ENCODE measurements around the gene TMEM150A. TPM values are rescaled to one million over a fixed set of nuclear protein-coding genes. Genes with fewer than 3 reads are reported as not detected.

TMEM150A gene
- total and polyA plus RNA-seq, 2 of the 13 experiments (the other 11 are each of a cell fraction or from before 2014, with no cell fraction given): 30.1 to 70.4 TPM

DNA sequence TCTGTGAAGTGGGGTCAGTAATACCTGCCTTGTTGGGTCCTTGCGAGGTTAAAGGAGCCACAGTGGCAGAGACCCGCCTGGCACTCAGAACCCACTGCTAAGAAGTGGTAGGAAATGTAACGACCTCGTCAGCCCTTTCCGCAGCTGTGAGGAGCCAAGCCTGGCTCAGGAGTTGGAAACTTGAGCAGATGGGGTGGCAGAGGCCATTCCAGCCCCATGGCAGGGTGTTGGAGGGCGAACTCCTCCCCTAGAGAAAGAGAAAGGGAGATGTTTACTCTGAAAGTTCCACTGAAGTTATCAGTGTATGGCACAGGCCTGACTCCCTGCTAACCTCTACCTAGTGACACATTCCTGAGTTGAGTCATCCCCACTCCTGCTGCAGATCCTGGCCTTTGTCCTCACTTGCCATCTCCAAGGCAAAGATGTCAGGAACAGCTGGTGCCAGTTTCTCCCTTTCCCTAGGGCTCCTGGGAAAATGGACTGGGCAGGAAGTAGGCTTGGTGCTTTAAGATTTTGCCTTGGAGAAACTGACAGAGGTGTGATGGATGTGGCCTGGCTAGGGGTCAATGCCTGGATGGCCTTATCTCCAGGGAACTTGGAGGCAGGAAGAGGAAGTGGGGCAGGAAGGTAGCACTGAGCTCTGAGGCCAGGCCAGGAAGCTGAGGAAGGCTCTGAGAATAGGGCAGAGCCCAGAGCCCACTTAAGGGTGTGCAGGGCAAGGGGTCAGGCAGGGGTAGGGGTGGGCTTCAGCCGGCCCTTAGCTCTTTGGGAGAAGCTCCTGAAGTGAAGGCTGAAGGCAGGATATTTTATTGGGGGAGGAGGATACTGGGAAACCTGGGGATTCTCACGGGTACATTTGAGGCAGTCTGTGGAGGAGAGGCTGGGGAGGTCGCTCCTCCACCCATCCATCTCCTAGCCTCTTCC lies 17.4 kb downstream of the TMEM150A start (continued):
- TF ChIP-seq ZBTB40 (IDR thresholded peaks at IDR 0.05) (no peak), ZBTB40 (CRISPR knock-in tag; IDR thresholded peaks at IDR 0.05) (peak; percentile 29; the same call in 1 of the 2 replicates), ZNF614 (CRISPR knock-in tag; IDR thresholded peaks at IDR 0.05; ENCODE audit: borderline replicate concordance) (peak; percentile 94), ZNF577 (CRISPR knock-in tag; IDR thresholded peaks at IDR 0.05; ENCODE audit: borderline replicate concordance, low read depth) (no peak), MAF1 (CRISPR knock-in tag; IDR thresholded peaks at IDR 0.05; ENCODE audit: borderline replicate concordance) (no peak), ZNF749 (CRISPR knock-in tag; IDR thresholded peaks at IDR 0.05; ENCODE audit: borderline replicate concordance) (no peak; the same call in 1 of the 2 replicates), KDM6A (CRISPR knock-in tag; IDR thresholded peaks at IDR 0.05; ENCODE audit: low read depth) (0 out of 2 replicates have a peak, but pooled peaks have one; percentile 68), FOSL2 (CRISPR knock-in tag; IDR thresholded peaks at IDR 0.05) (peak; percentile 99)
- TF ChIP-seq, protein P1, sequence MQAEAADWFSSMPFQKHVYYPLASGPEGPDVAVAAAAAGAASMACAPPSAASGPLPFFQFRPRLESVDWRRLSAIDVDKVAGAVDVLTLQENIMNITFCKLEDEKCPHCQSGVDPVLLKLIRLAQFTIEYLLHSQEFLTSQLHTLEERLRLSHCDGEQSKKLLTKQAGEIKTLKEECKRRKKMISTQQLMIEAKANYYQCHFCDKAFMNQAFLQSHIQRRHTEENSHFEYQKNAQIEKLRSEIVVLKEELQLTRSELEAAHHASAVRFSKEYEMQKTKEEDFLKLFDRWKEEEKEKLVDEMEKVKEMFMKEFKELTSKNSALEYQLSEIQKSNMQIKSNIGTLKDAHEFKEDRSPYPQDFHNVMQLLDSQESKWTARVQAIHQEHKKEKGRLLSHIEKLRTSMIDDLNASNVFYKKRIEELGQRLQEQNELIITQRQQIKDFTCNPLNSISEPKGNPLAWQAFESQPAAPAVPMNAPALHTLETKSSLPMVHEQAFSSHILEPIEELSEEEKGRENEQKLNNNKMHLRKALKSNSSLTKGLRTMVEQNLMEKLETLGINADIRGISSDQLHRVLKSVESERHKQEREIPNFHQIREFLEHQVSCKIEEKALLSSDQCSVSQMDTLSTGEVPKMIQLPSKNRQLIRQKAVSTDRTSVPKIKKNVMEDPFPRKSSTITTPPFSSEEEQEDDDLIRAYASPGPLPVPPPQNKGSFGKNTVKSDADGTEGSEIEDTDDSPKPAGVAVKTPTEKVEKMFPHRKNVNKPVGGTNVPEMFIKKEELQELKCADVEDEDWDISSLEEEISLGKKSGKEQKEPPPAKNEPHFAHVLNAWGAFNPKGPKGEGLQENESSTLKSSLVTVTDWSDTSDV (CRISPR knock-in tag; IDR thresholded peaks at IDR 0.05): no peak
- TF ChIP-seq, protein P2, sequence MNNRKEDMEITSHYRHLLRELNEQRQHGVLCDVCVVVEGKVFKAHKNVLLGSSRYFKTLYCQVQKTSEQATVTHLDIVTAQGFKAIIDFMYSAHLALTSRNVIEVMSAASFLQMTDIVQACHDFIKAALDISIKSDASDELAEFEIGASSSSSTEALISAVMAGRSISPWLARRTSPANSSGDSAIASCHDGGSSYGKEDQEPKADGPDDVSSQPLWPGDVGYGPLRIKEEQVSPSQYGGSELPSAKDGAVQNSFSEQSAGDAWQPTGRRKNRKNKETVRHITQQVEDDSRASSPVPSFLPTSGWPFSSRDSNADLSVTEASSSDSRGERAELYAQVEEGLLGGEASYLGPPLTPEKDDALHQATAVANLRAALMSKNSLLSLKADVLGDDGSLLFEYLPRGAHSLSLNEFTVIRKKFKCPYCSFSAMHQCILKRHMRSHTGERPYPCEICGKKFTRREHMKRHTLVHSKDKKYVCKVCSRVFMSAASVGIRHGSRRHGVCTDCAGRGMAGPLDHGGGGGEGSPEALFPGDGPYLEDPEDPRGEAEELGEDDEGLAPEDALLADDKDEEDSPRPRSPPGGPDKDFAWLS (CRISPR knock-in tag; IDR thresholded peaks at IDR 0.05; ENCODE audit: borderline replicate concordance): no peak
- TF ChIP-seq, protein P3, sequence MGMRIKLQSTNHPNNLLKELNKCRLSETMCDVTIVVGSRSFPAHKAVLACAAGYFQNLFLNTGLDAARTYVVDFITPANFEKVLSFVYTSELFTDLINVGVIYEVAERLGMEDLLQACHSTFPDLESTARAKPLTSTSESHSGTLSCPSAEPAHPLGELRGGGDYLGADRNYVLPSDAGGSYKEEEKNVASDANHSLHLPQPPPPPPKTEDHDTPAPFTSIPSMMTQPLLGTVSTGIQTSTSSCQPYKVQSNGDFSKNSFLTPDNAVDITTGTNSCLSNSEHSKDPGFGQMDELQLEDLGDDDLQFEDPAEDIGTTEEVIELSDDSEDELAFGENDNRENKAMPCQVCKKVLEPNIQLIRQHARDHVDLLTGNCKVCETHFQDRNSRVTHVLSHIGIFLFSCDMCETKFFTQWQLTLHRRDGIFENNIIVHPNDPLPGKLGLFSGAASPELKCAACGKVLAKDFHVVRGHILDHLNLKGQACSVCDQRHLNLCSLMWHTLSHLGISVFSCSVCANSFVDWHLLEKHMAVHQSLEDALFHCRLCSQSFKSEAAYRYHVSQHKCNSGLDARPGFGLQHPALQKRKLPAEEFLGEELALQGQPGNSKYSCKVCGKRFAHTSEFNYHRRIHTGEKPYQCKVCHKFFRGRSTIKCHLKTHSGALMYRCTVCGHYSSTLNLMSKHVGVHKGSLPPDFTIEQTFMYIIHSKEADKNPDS (CRISPR knock-in tag; IDR thresholded peaks at IDR 0.05): no peak
